ENCODE results near the gene MED12.

- TF ChIP-seq, protein P1, sequence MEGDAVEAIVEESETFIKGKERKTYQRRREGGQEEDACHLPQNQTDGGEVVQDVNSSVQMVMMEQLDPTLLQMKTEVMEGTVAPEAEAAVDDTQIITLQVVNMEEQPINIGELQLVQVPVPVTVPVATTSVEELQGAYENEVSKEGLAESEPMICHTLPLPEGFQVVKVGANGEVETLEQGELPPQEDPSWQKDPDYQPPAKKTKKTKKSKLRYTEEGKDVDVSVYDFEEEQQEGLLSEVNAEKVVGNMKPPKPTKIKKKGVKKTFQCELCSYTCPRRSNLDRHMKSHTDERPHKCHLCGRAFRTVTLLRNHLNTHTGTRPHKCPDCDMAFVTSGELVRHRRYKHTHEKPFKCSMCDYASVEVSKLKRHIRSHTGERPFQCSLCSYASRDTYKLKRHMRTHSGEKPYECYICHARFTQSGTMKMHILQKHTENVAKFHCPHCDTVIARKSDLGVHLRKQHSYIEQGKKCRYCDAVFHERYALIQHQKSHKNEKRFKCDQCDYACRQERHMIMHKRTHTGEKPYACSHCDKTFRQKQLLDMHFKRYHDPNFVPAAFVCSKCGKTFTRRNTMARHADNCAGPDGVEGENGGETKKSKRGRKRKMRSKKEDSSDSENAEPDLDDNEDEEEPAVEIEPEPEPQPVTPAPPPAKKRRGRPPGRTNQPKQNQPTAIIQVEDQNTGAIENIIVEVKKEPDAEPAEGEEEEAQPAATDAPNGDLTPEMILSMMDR (conservative IDR thresholded peaks at IDR 0.05; ENCODE audit: low read depth in 2 of 2), result no peak
- TF ChIP-seq EZH2 (IDR thresholded peaks at IDR 0.05; ENCODE audit: low read depth, unreplicated experiment) (no peak), POLR2AphosphoS5 (IDR thresholded peaks at IDR 0.05; ENCODE audit: low read depth) (no peak), REST (IDR thresholded peaks at IDR 0.05; ENCODE audit: unreplicated experiment) (no peak), EZH2phosphoT487 (IDR thresholded peaks at IDR 0.05; ENCODE audit: unreplicated experiment) (no peak), STAT1 (IDR thresholded peaks at IDR 0.05; ENCODE audit: unreplicated experiment) (no peak)
These were observed 27.1 kb upstream of the MED12 start for GRCh38 chrX:71091263-71091662.

All from GM23338 (cell line).